ENCODE measurements around the gene COX7B2. TPM values are rescaled to one million over a fixed set of nuclear protein-coding genes. Genes with fewer than 3 reads are reported as not detected.

The COX7B2 gene
- total RNA-seq, 1 donor from 2014 or later = not detected

DNA sequence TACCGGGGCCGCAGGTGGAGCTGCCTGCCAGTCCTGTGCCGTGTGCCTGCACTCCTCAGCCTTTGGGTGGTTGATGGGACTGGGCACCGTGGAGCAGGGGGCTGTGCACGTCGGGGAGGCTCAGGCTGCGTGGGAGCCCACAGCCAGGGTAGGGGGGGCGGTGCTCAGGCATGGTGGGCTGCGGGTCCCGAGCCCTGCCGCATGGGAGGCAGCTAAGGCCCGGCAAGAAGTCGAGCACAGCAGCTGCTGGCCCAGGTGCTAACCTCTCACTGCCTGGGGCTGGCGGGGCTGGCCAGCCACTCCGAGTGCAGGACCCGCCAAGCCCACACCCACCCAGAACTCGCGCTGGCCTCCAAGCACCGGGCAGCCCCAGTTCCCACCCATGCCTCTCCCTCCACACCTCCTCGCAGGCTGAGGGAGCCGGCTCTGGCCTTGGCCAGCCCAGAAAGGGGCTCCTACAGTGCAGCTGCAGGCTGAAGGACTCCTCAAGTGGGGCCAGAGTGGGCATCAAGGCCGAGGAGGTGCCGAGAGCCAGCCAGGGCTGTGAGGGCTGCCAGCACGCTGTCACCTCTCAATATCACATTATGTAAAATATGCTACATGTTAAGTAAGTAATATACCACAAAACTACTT lies 104.1 kb downstream of the COX7B2 start:
- Mint-ChIP-seq H3K4me3 (no peak overlapping the region), H3K4me1 (ENCODE audit: low read depth) (no peaks in the 10 kb centered on the region), H3K27me3 (ENCODE audit: insufficient read depth) (no peaks in the 10 kb centered on the region), H3K27ac (no peak overlapping the region), H3K36me3 (ENCODE audit: low read depth) (no peaks in the 10 kb centered on the region), H3K9me3 (no peaks in the 10 kb centered on the region)
- DNase-seq (ENCODE audit: low spot score) = no peak
- intact Hi-C loops (cut with micrococcal nuclease) = no loop called here

DNA sequence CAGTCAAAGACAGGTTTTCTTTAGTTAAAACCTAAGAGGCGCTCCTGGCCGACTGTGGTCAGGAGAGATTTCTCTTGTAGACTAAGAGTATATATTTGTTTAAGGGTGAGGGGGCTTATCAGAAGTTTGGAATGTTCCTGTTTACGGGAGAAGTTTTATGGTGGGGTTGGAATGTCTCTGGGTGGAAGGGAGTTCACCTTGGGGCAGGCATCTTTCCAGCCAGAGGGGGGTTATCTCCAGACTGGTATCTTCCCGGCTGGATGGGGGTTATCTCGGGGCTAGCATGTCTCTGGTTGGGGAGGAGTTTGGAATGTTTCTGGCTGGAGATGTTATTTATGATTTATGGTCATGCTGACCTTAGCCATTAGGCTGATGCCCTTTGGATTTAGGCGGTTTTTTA lies 116.0 kb downstream of the COX7B2 start:
- peaks cover 7% of the 10 kb centered on the region for H3K9me3 Mint-ChIP-seq
- no peak overlapping the region for H3K27ac Mint-ChIP-seq
- no peaks in the 10 kb centered on the region for H3K27me3 Mint-ChIP-seq (ENCODE audit: insufficient read depth)
- no peak overlapping the region for H3K4me3 Mint-ChIP-seq
- intact Hi-C loops (cut with micrococcal nuclease) = no loop called here
- H3K4me1 Mint-ChIP-seq (ENCODE audit: low read depth) = no peaks in the 10 kb centered on the region
- no peaks in the 10 kb centered on the region for H3K36me3 Mint-ChIP-seq (ENCODE audit: low read depth)
- no peak for DNase-seq (ENCODE audit: low spot score)

GRCh38 chr4:46781434-46782092 lies 127.5 kb downstream of the COX7B2 start:
- no peak overlapping the region for H3K27ac Mint-ChIP-seq
- H3K4me3 Mint-ChIP-seq = no peak overlapping the region
- H3K4me1 Mint-ChIP-seq (ENCODE audit: low read depth) = no peaks in the 10 kb centered on the region
- no peaks in the 10 kb centered on the region for H3K27me3 Mint-ChIP-seq (ENCODE audit: insufficient read depth)
- no peak for DNase-seq (ENCODE audit: low spot score)
- peaks cover 3% of the 10 kb centered on the region for H3K9me3 Mint-ChIP-seq
- intact Hi-C loops (cut with micrococcal nuclease) = no loop called here
- H3K36me3 Mint-ChIP-seq (ENCODE audit: low read depth) = no peaks in the 10 kb centered on the region

DNA sequence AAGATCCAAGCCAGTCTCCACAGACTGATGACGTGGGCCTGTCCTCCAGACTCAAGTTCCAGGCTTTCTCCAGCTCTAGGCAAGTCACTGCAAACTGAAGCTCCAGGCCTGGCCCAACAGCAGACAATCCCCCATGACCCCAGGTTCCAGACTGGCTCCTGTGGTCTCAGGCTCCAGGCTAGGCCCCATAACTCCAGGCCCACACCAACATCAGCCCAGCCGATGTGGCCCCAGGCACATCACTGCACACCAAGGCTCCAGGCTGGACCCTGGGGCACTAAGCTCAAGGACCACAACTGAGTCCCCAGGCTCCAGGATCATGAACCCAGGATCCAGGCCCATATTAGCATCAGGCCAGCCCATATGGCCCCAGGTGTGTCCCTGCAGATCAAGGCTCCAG lies 143.6 kb downstream of the COX7B2 start:
- DNase-seq (ENCODE audit: low spot score) = no peak
- intact Hi-C loops (cut with micrococcal nuclease) = no loop called here
- Mint-ChIP-seq H3K27me3 (ENCODE audit: insufficient read depth) (no peaks in the 10 kb centered on the region), H3K27ac (no peak overlapping the region), H3K4me3 (no peak overlapping the region), H3K9me3 (peaks cover under 1% of the 10 kb centered on the region), H3K4me1 (ENCODE audit: low read depth) (no peaks in the 10 kb centered on the region), H3K36me3 (ENCODE audit: low read depth) (no peaks in the 10 kb centered on the region)

DNA sequence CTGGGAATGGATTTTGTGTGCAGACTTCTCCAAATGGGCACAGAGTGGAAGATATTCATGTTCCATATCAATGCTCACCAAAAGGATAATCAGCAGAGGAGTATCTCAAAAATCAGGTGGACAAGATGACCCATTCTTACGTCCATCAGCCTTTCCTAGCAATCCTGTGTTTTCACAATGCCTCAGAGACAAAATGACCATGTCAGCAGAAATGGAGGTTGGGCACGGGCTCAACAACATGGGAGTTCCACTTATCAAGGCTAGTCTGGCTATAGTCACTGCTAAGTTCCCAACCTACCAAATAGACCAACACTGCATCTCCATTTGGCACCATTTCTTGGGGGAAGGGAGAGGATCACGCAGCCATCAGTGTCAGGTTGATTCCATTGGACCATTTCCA lies 179.0 kb downstream of the COX7B2 start:
- no peaks in the 10 kb centered on the region for H3K4me1 Mint-ChIP-seq (ENCODE audit: low read depth)
- peaks cover 27% of the 10 kb centered on the region for H3K9me3 Mint-ChIP-seq
- H3K4me3 Mint-ChIP-seq = no peak overlapping the region
- no peak for DNase-seq (ENCODE audit: low spot score)
- no peaks in the 10 kb centered on the region for H3K27me3 Mint-ChIP-seq (ENCODE audit: insufficient read depth)
- H3K36me3 Mint-ChIP-seq (ENCODE audit: low read depth) = no peaks in the 10 kb centered on the region
- H3K27ac Mint-ChIP-seq = no peak overlapping the region
- intact Hi-C loops (cut with micrococcal nuclease) = no loop called here

GRCh38 chr4:46720055-46720454 lies 189.0 kb downstream of the COX7B2 start:
- no peak for DNase-seq (ENCODE audit: low spot score)
- no peak overlapping the region for H3K4me3 Mint-ChIP-seq
- no peak overlapping the region for H3K27ac Mint-ChIP-seq
- H3K36me3 Mint-ChIP-seq (ENCODE audit: low read depth) = no peaks in the 10 kb centered on the region
- intact Hi-C loops (cut with micrococcal nuclease) = no loop called here
- H3K4me1 Mint-ChIP-seq (ENCODE audit: low read depth) = no peaks in the 10 kb centered on the region
- H3K9me3 Mint-ChIP-seq = peaks cover 9% of the 10 kb centered on the region
- H3K27me3 Mint-ChIP-seq (ENCODE audit: insufficient read depth) = peaks cover 3% of the 10 kb centered on the region

DNA sequence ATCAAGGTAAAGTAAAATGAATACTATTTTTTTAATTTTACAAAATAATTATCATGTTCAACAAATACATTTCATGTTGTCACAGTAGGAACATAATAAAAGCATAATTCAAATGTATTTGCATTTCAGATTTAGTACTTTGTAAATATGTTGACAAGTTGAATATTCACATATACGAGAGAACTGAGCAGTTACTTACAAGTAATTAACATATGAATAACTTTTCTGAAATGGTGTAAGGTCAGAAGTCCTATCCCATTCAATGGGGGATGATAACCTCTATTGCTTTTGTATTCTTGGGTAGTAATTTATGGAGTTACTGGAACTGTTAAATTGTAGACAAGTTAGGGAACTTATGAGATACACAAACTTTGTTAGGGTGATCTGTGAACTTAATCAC lies 191.1 kb downstream of the COX7B2 start:
- Mint-ChIP-seq H3K27me3 (ENCODE audit: insufficient read depth) (no peaks in the 10 kb centered on the region), H3K9me3 (peaks cover 4% of the 10 kb centered on the region), H3K36me3 (ENCODE audit: low read depth) (no peaks in the 10 kb centered on the region), H3K27ac (no peak overlapping the region), H3K4me1 (ENCODE audit: low read depth) (no peaks in the 10 kb centered on the region), H3K4me3 (no peak overlapping the region)
- DNase-seq (ENCODE audit: low spot score) = no peak
- intact Hi-C loops (cut with micrococcal nuclease) = no loop called here

GRCh38 chr4:46715468-46715867 lies 193.6 kb downstream of the COX7B2 start:
- H3K27ac Mint-ChIP-seq = no peak overlapping the region
- H3K4me3 Mint-ChIP-seq = no peak overlapping the region
- H3K9me3 Mint-ChIP-seq = no peaks in the 10 kb centered on the region
- H3K4me1 Mint-ChIP-seq (ENCODE audit: low read depth) = no peaks in the 10 kb centered on the region
- H3K27me3 Mint-ChIP-seq (ENCODE audit: insufficient read depth) = no peaks in the 10 kb centered on the region
- H3K36me3 Mint-ChIP-seq (ENCODE audit: low read depth) = no peaks in the 10 kb centered on the region
- no peak for DNase-seq (ENCODE audit: low spot score)
- intact Hi-C loops (cut with micrococcal nuclease) = no loop called here

DNA sequence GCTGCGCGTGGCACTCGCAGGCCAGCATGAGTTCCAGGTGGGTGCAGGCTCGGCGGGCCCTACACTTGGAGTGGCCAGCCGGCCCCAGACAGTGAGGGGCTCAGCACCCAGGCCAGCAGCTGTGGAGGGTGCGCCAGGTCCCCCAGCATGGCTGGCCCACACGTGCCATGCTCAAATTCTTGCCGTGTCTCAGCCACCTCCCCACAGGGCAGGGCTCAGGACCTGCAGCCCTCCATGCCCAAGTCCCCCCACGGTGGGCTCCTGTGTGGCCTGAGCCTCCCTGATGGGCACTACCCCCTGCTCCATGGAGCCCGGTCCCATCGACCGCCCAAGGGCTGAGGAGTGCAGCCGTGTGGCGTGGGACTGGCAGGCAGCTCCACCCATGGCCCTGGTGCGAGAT lies 210.2 kb downstream of the COX7B2 start:
- no peaks in the 10 kb centered on the region for H3K4me1 Mint-ChIP-seq (ENCODE audit: low read depth)
- no peaks in the 10 kb centered on the region for H3K27me3 Mint-ChIP-seq (ENCODE audit: insufficient read depth)
- no peak overlapping the region for H3K27ac Mint-ChIP-seq
- no peak overlapping the region for H3K4me3 Mint-ChIP-seq
- H3K9me3 Mint-ChIP-seq = peaks cover 9% of the 10 kb centered on the region
- intact Hi-C loops (cut with micrococcal nuclease) = no loop called here
- H3K36me3 Mint-ChIP-seq (ENCODE audit: low read depth) = no peaks in the 10 kb centered on the region
- no peak for DNase-seq (ENCODE audit: low spot score)

Other genes starting within 250 kb of the COX7B2 start
- gene GABRA4, start 84.3 kb upstream of the COX7B2 start, total RNA-seq = not detected in 2 replicates
- gene GABRB1, start 122.3 kb upstream of the COX7B2 start, total RNA-seq = not detected in 2 replicates

Data from activated T-helper 1 cell treated with anti-CD3 and anti-CD28 coated beads, Interleukin-12 subunit alpha, Interleukin-12 subunit beta, Interleukin-2, Interleukin-4 antibody, amounts not matched to agents 30 ng/mL and 10 ng/mL and 1 ng/mL, durations not matched to agents 14 hours and 24 hours and 36 hours (primary cell).